HEK293T (cell line): ENCODE data around the gene C6.

Experiments used
- FOXK2 ChIP-seq: fragments of 450-650 bp; IDR thresholded peaks from 2 replicates; pipeline ENCODE4 v1.6.1; 2016; ENCODE audit warnings: mild to moderate bottlenecking
- FOXM1 ChIP-seq: fragments of 450-650 bp; IDR thresholded peaks from 2 replicates; pipeline ENCODE4 v1.6.1; 2017; ENCODE audit warnings: mild to moderate bottlenecking, borderline replicate concordance
- HDGF ChIP-seq: fragments of 450-650 bp; IDR thresholded peaks from 2 replicates; pipeline ENCODE4 v1.6.1; 2017; ENCODE audit warnings: antibody characterized with exemption, borderline replicate concordance
- ZNF384 ChIP-seq: fragments of 450-650 bp; IDR thresholded peaks from 2 replicates; pipeline ENCODE4 v1.6.1; 2016

DNA sequence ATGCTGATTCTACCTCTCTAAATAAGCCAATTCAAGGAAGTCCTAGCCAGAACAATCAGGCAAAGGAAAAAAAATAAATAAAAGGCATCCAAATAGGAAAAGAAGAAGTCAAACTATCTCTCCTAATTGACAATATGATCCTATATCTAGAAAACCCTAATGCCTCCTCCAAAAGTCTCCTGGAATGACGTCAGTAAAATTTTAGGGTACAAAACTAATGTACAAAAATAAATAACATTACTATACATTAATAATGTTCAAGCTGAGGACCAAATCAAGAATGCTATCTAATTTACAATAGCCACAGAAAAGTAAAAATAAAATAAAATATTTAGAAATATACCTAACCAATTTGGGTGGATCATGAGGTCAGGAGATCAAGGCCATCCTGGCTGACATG, 33.8 kb upstream of the C6 start:
- no peak for TF ChIP-seq FOXM1
- no peak for TF ChIP-seq FOXK2
- no peak for TF ChIP-seq ZNF384
- no peak for TF ChIP-seq HDGF
